GM19035 (cell line): Measurements from ENCODE around the gene KRTAP4-8.
"Not testable (repeated sequence)": the region's sequence is repeated elsewhere in the genome, so short reads cannot be mapped to it uniquely, and the experiment has no call there.

ENCODE experiments used
- ATAC-seq: cut with Tn5 transposase; IDR thresholded peaks from one replicate; pipeline ENCODE4 v1.9.1; 2021; ENCODE audit not compliant: unreplicated experiment

The KRTAP4-8 gene

GRCh38 chr17:41108728-41109386 lies 10.9 kb upstream of the KRTAP4-8 start:
- not testable (repeated sequence) for ATAC-seq

GRCh38 chr17:41107941-41108450 lies 10.1 kb upstream of the KRTAP4-8 start:
- ATAC-seq: no peak

- not testable (repeated sequence) for ATAC-seq
Measured at GRCh38 chr17:41105347-41105746, 7.4 kb upstream of the KRTAP4-8 start, which contains the start of gene KRTAP4-9. Gene KRTAP4-9 (plus strand): TSS chr17:41105389. CDS start chr17:41105389, 0 bp downstream.

DNA sequence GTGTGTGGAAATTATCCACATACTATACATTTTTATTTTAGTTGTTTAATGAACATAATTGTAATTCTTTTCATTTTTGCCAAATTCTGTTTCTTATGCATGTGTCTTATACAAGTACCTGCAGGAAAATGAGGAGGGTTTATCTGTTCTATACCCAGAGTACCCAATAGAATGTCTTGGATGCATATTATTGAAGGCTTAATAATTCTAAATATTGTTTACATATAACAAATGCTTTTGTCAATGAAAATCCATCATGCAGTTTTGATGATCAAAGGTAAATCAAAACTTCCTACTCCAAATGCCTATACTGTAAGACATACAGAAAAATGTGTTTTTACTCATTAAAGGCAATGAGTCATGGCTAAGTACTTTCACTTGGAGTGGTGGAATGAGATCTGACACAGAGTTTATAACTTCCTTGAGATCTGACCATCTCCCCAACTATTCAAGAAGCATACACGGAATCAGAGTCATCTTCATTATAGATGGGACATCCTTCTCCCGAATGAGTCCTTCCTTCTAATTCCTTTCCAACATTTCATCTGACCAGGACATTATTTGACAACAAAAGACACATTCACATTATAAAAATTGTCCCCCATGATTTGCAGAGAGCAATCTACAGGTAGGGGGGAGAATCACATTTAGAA lies 6.6 kb upstream of the KRTAP4-8 start:
- ATAC-seq: not testable (repeated sequence)

- ATAC-seq: no peak
Measured at GRCh38 chr17:41103896-41104295, 6.0 kb upstream of the KRTAP4-8 start.

DNA sequence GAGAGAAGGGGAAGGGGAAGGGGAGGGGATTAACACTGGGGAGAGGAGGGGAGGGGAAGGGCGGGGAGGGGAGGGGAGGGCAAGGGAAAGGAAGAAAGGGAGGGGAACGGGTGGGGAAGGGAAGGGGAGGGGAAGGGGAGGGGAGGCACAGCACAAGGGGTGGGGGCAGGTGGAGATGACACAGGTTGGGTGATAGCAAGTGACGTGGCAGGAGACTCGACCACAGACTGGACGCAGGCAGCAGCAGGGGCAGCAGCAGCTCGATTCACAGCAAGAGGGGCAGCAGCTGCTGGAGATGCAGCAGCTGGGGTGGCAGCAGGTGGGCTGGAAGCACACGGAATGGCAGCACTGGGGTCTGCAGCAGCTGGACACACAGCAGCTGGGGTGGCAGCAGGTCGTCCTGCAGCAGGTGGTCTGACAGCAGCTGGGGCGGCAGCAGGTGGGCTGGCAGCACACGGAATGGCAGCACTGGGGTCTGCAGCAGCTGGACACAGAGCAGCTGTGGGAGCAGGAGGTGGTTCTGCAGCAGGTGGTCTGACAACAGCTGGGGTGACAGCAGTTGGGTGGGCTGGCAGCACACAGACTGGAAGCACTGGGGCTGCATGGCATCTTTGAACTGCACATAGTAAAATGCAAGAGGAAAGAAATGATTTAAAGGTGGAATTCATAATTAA lies 3.8 kb upstream of the KRTAP4-8 start, which contains the start of gene KRTAP4-16:
Gene KRTAP4-16, minus strand, starts transcription at position 624 of the 674 bp plus-strand sequence. Its CDS starts 0 bp downstream, at position 624.
- ATAC-seq: no peak

GRCh38 chr17:41099682-41100480 lies 1.9 kb upstream of the KRTAP4-8 start:
- not testable (repeated sequence) for ATAC-seq

DNA sequence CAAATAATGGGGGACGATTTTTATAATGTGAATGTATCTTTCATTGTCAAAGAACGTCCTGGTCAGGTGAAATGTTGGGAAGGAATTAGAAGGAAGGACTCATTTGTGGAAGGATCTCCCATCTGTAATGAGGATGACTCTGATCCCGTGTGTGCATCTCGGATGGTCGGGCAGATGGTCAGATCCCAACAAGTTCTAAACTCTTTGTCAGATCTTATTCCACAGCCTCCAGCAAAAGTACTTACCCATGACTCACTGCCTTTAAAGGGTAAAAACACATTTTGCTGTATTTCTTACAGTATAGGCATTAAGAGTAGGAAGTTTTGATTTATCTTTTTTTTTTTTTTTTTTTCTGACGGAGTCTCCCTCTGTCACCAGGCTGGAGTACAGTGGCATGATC lies 539 bp upstream of the KRTAP4-8 start:
- ATAC-seq: no peak

- ATAC-seq: no peak
Measured at GRCh38 chr17:41096055-41096454, 1.9 kb downstream of the KRTAP4-8 start.

GRCh38 chr17:41088760-41089352 lies 9.1 kb downstream of the KRTAP4-8 start:
- ATAC-seq: not testable (repeated sequence)

GRCh38 chr17:41084100-41084856 lies 13.7 kb downstream of the KRTAP4-8 start, which contains the start of gene KRTAP4-7:
Gene KRTAP4-7 (plus strand): TSS chr17:41084150. CDS start chr17:41084207, 57 bp downstream.
- ATAC-seq: not testable (repeated sequence)

DNA sequence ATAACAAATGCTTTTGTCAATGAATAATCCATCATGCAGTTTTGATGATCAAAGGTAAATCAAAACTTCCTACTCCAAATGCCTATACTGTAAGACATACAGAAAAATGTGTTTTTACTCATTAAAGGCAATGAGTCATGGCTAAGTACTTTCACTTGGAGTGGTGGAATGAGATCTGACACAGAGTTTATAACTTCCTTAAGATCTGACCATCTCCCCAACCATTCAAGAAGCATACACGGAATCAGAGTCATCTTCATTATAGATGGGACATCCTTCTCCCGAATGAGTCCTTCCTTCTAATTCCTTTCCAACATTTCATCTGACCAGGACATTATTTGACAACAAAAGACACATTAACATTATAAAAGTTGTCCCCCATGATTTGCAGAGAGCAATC lies 14.5 kb downstream of the KRTAP4-8 start:
- not testable (repeated sequence) for ATAC-seq

DNA sequence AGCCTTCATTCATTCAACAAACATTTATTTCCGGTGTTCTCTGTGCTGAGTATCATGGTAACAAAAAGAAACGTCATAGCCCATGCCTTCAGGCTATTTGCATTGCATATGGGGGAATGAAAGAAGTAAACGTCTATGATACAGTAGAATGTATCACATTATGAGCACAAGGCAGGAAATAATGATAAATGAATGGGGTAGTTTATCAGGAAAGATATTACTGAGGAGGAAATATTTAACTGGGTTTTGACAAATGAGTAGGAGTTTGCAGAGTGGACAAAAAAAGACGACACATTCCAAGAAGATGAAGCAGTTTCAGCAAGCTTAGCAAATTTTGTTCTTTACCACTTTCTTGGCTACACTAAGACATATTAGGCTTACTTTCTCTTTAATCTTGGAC lies 15.3 kb downstream of the KRTAP4-8 start:
- no peak for ATAC-seq

- ATAC-seq: no peak
Measured at GRCh38 chr17:41076788-41077187, 21.2 kb downstream of the KRTAP4-8 start.

DNA sequence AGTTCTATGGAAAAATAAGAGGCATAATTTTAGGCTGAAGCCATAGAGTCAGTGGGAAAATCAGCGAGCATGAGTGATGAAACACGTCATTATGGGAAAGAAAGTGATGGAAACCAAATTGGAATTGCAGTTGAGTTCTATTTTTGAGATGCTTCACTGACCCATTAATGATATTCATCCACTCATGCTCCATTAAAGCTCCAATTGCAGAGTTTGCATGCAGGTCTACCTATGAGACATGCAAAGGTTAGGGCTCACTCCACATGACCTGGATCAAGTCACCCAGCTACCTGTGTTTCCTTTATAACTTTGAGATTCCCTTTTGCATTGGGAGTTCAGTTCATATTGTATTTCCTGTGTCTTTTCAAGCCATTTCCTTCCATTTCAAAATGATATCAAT lies 24.3 kb downstream of the KRTAP4-8 start:
- no peak for ATAC-seq

GRCh38 chr17:41071606-41072360 lies 26.2 kb downstream of the KRTAP4-8 start:
- ATAC-seq: no peak

DNA sequence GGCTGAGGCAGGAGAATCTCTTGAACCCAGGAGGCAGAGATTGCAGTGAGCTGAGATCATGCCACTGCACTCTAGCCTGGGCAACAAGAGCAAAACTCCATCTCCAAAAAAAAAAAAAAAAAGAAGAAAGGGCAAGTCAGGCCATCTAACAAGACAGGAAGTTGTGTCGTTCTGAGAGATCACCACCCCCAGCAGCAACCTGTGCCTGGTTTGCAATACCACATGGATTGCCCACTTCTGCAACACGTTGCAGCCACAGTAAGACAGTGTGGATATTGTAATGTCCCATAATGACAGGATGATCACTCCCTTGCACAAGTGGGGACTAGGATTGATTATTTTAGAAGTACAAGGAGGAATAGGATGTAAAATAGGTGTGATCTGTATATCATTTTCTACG lies 28.9 kb downstream of the KRTAP4-8 start:
- no peak for ATAC-seq

- no peak for ATAC-seq
Measured at GRCh38 chr17:41067281-41067680, 30.7 kb downstream of the KRTAP4-8 start.
